HG02852 (cell line): ENCODE results near the gene GNB4.

ENCODE experiments used
- ATAC-seq: cut with Tn5 transposase; IDR thresholded peaks from one replicate; pipeline ENCODE4 v1.9.1; 2021; ENCODE audit warnings: mild to moderate bottlenecking, moderate library complexity; ENCODE audit not compliant: unreplicated experiment

GNB4 gene

DNA sequence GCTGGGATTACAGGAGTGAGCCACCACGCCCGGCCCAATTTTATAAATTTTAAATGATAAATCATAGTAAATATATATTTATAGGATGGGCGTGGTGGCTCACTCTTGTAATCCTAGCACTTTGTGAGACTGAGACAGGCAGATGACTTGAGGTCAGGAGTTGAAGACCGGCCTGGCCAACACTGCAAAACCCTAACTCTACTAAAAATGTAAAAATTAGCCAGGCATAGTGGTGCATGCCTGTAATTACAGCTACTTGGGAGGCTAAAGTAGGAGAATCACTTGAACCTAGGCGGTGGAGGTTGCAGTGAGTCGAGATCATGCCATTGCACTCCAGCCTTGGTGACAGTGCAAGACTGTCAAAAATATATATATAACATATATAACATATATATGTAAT is 77.3 kb downstream of the GNB4 start:
- ATAC-seq, result no peak

DNA sequence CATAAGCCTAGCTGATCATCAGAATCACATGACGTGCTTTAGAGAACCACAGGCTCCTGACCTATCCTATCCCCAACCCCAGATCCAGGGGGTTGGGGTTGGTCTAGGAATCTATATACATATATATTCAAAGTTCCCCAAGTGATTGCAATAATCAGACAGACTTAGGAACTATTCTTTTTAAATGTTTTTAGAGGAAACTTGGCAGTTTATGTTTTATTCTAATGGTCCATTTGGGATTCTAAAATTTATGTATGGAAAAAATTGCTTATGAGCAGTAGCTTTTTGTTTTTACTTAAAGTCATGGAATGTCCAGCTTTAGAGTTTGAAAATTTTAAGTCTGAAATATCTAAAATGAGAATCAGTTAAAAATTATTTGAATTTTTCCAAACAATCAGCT is 81.6 kb downstream of the GNB4 start:
- no peak for ATAC-seq

DNA sequence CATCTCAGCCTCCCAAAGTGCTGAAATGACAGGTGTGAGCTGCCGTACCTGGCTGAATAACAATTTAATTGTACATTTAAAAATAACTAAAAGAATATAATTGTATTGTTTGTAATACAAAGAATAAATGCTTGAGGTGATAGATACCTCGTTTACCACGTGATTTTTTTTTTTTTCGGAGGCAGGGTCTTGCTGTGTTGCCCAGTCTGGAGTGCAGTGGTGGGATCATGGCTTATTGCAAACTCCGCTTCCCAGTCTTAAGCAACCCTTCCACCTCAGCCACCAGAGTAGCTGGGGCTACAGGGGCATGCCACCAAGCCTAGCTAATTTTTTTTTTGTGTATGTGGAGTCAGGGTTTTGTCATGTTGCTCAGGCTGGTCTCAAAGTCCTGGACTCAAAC is 87.9 kb downstream of the GNB4 start:
- ATAC-seq, result no peak

DNA sequence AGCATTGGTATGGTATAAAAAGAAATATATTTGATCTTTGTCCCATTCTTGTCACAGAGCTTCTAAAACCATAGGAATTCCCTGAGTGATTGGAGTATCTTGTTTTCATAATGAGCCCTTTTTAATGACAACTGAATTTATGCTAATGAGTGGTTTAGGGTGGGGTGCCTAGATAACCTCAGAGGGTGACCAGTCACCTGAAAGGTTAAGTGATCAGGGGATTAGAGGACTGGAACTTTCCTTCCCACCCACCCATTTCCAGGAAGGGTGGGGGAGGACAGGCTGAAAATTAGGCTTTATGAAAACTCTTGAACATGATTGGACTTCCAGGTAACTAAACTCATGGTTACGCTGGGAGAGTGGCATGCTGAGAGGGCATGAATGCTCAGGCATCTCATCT is 95.3 kb downstream of the GNB4 start:
- no peak for ATAC-seq

DNA sequence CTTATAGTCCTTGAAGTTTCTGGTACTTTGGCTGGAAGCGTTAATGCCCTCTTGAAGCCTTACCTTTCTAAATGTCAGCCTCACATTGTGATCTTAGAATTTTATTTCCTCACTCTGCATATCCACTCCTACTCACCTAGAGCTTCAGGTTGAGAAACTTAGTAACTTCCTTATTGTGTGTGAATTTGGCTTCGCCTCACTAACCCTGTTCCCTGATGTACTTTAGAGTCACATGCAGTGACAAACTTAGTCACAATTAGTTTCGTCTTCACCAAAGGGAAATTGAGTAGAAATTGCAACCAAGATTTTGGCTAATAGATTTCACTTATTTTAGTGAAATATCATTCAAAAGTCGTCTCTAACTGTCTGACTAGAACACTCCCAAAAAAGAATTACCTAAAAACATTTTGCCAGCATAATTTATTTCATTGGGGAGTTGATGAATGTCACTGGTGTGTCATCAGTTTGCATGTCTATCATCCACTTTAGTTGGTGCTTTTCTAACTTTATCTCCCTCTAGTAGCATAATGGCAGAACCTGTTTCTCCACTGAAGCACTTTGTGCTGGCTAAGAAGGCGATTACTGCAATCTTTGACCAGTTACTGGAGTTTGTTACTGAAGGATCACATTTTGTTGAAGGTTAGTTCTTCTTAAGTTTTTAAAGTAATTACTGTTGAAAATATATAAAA is 102.8 kb downstream of the GNB4 start:
- peak; percentile 61 for ATAC-seq

DNA sequence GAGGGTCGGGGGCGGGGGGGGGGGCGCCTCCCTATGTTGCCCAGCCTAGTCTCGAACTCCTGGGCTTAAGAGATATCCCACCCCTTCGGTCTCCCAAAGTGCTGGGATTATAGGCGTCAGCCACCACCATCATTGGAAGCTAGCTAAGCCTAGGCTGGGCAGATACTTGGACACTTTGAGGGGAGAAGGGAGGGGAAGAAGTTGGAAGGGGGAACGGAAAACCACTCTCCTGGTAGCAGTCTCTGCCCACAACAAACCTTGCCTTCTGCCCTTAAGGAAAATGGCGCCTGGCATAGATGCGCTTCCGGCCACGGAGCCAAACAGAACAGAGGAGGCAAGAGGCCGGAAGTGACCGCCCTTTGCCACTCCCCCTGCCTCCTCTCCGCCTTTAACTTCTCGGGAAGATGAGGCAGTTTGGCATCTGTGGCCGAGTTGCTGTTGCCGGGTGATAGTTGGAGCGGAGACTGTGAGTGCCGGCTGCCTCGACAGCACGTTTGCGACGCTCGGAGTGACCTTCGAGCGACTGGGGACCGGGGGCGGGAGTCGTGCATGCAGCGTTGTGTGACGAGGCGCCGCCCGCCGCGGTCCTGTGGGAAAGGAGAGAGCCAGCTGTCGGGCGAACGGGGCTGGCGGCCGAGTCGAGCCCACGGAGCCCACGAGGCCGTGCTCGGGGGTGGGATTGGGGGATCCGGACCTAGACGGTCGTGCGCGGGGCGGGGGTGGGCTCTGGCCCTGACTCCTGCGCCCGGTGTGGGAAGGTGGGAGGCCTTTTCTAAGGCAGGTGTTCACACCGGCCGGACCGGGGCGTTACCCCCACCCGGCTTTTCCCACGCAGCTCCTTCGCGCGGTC is 103.7 kb downstream of the GNB4 start, which contains the start of gene MFN1:
Gene MFN1 (plus strand): TSS at position 365 of the 850 bp plus-strand sequence. CDS start 1,143 bp downstream, outside the sequence.
- ATAC-seq, result peak; percentile 92
